WTC11 (cell line): ENCODE measurements around the gene ERBB4. TPM values are rescaled to one million over a fixed set of nuclear protein-coding genes. Genes with fewer than 3 reads are reported as not detected.

Experiments
- ATAC-seq: fragments of 200-7000 bp; cut with Tn5 transposase; 2 replicates; pipeline ENCODE4 v1.10.0; 2021; ENCODE audit warnings: mild to moderate bottlenecking, moderate library complexity
- CTCF ChIA-PET: fragments of 300-600 bp; sonication (Branson Sonifier 250); formaldehyde crosslinking; loops from one replicate; lab custom pipeline; 2021; ENCODE audit warnings: antibody characterized with exemption; lab: Charles Lee
- POLR2A ChIA-PET: fragments of 350-600 bp; sonication (Branson Sonifier 250); formaldehyde crosslinking; loops from one replicate; lab custom pipeline; 2021; ENCODE audit warnings: antibody characterized with exemption; lab: Charles Lee
- DNase-seq: peaks from one replicate; pipeline ENCODE4 v3.0.0; 2021; ENCODE audit warnings: low spot score
- H3K27ac Mint-ChIP-seq: 2 replicates; pipeline ENCODE4 v1.8.0; 2021; ENCODE audit warnings: mixed read lengths
- H3K27me3 Mint-ChIP-seq: 2 replicates; pipeline ENCODE4 v1.8.0; 2021; ENCODE audit warnings: low read depth, mild to moderate bottlenecking, moderate library complexity, mixed read lengths
- H3K36me3 Mint-ChIP-seq: 2 replicates; pipeline ENCODE4 v1.8.0; 2021; ENCODE audit warnings: mixed read lengths
- H3K4me1 Mint-ChIP-seq: 2 replicates; pipeline ENCODE4 v1.8.0; 2022; ENCODE audit warnings: mixed read lengths
- H3K4me3 Mint-ChIP-seq: 2 replicates; pipeline ENCODE4 v1.8.0; 2021; ENCODE audit warnings: mild to moderate bottlenecking, moderate library complexity, mixed read lengths
- H3K9me3 Mint-ChIP-seq: 2 replicates; pipeline ENCODE4 v1.8.0; 2021; ENCODE audit warnings: mixed read lengths
- ARID4B ChIP-seq: sonication (generic); formaldehyde crosslinking; IDR thresholded peaks from 2 replicates; pipeline ENCODE4 v1.8.0; 2023; ENCODE audit warnings: missing genetic modification reagents, mild to moderate bottlenecking, borderline replicate concordance
- CREM ChIP-seq: sonication (generic); formaldehyde crosslinking; IDR thresholded peaks from 2 replicates; pipeline ENCODE4 v1.8.1; 2022; ENCODE audit warnings: mild to moderate bottlenecking, missing genetic modification reagents, moderate library complexity
- EMX1 ChIP-seq: fragments of 250-450 bp; sonication (Bioruptor Pico); IDR thresholded peaks from 2 replicates; pipeline ENCODE4 v1.8.0; 2021; ENCODE audit warnings: mild to moderate bottlenecking
- ETV6 ChIP-seq: sonication (generic); formaldehyde crosslinking; IDR thresholded peaks from 2 replicates; pipeline ENCODE4 v1.8.1; 2022; ENCODE audit warnings: mild to moderate bottlenecking, missing genetic modification reagents
- FOXJ3 ChIP-seq: sonication (generic); formaldehyde crosslinking; IDR thresholded peaks from 2 replicates; pipeline ENCODE4 v1.9.0; 2021; ENCODE audit warnings: missing genetic modification reagents, mild to moderate bottlenecking, borderline replicate concordance
- JUN ChIP-seq: sonication (generic); formaldehyde crosslinking; IDR thresholded peaks from 2 replicates; pipeline ENCODE4 v1.8.0; 2023; ENCODE audit warnings: mild to moderate bottlenecking, missing genetic modification reagents
- KAT7 ChIP-seq: sonication (generic); formaldehyde crosslinking; IDR thresholded peaks from 2 replicates; pipeline ENCODE4 v1.8.1; 2023; ENCODE audit warnings: missing genetic modification reagents, mild to moderate bottlenecking, borderline replicate concordance
- NR2C2 ChIP-seq: sonication (generic); formaldehyde crosslinking; IDR thresholded peaks from 2 replicates; pipeline ENCODE4 v1.8.0; 2022; ENCODE audit warnings: mild to moderate bottlenecking, missing genetic modification reagents
- PREB ChIP-seq: sonication (generic); formaldehyde crosslinking; IDR thresholded peaks from 2 replicates; pipeline ENCODE4 v1.8.1; 2022; ENCODE audit warnings: mild to moderate bottlenecking, missing genetic modification reagents, moderate library complexity, borderline replicate concordance
- RORB ChIP-seq: fragments of 250-450 bp; sonication (Bioruptor Pico); IDR thresholded peaks from 2 replicates; pipeline ENCODE4 v1.9.0; 2021; ENCODE audit warnings: mild to moderate bottlenecking
- SMAD3 ChIP-seq: sonication (generic); formaldehyde crosslinking; IDR thresholded peaks from 2 replicates; pipeline ENCODE4 v1.8.0; 2022; ENCODE audit warnings: missing genetic modification reagents, mild to moderate bottlenecking, borderline replicate concordance
- SMAD4 ChIP-seq: sonication (generic); formaldehyde crosslinking; IDR thresholded peaks from 2 replicates; pipeline ENCODE4 v1.8.0; 2022; ENCODE audit warnings: mild to moderate bottlenecking, missing genetic modification reagents
- ZBTB21 ChIP-seq: sonication (generic); formaldehyde crosslinking; IDR thresholded peaks from 2 replicates; pipeline ENCODE4 v1.8.1; 2023; ENCODE audit warnings: mild to moderate bottlenecking, missing genetic modification reagents, borderline replicate concordance
- ZNF138 ChIP-seq: sonication (generic); formaldehyde crosslinking; conservative IDR thresholded peaks from 2 replicates; pipeline ENCODE4 v1.8.1; 2022; ENCODE audit warnings: mild to moderate bottlenecking, moderate library complexity, missing genetic modification reagents
- ZNF396 ChIP-seq: fragments of 250-450 bp; sonication (Bioruptor Pico); IDR thresholded peaks from 2 replicates; pipeline ENCODE4 v1.8.0; 2021; ENCODE audit warnings: mild to moderate bottlenecking, moderate library complexity, borderline replicate concordance
- ZNF423 ChIP-seq: fragments of 250-450 bp; sonication (Bioruptor Pico); IDR thresholded peaks from 2 replicates; pipeline ENCODE4 v2.1.2; 2022; ENCODE audit warnings: mild to moderate bottlenecking, moderate library complexity
- ZNF671 ChIP-seq: fragments of 250-450 bp; sonication (Bioruptor Pico); IDR thresholded peaks from 2 replicates; pipeline ENCODE4 v1.8.0; 2021; ENCODE audit warnings: mild to moderate bottlenecking
- total RNA-seq: library from RNA; stranded (reverse); gene quantifications from 3 replicates; pipeline ENCODE4 v1.2.3, GENCODE V29; 2021
- TF ChIP-seq, protein P1 (sequence below): fragments of 250-450 bp; sonication (Bioruptor Pico); IDR thresholded peaks from 2 replicates; pipeline ENCODE4 v2.1.2; 2022; ENCODE audit warnings: mild to moderate bottlenecking, moderate library complexity
- TF ChIP-seq, protein P2 (sequence below): sonication (generic); formaldehyde crosslinking; IDR thresholded peaks from 2 replicates; pipeline ENCODE4 v1.8.1; 2023; ENCODE audit warnings: mild to moderate bottlenecking, missing genetic modification reagents
- TF ChIP-seq, protein P3 (sequence below): fragments of 250-450 bp; sonication (Bioruptor Pico); conservative IDR thresholded peaks from 2 replicates; pipeline ENCODE4 v1.9.0; 2021; ENCODE audit warnings: mild to moderate bottlenecking
- TF ChIP-seq, protein P4 (sequence below): sonication (generic); formaldehyde crosslinking; IDR thresholded peaks from 2 replicates; pipeline ENCODE4 v1.8.1; 2022; ENCODE audit warnings: low read depth, missing genetic modification reagents, borderline replicate concordance

Gene ERBB4
- total RNA-seq, 1 experiment from 2014 or later = 1.6 TPM

DNA sequence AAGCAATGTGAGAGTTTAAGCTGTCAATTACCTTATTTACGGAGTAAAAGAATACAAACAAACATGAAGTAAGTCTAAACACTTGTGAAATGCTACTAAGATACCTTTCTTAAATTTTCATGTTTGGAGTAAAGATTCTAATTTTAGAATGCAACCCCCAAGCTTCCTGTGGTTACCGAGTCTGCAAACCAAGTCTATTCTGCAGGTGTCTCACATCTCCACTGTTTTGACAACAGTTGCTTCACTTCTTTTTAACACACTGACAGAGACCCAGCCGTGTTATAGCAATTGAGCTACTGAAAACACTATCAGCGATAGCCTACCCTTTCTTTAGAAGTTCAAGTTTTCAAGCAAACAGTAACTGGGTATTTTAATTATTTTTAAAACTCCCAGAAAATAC lies 608.3 kb downstream of the ERBB4 start:
- ChIA-PET POLR2A (interaction anchor here (0.5 kb wide), 1 partner anchor 49 kb away, joined by 3 read pairs; no protein-coding TSS in a partner anchor), CTCF (interaction anchor here (0.7 to 0.8 kb wide), 2 partner anchors 52 to 590 kb away, joined by 3 to 4 read pairs; no protein-coding TSS in a partner anchor)
- H3K4me1 Mint-ChIP-seq = peaks cover 15% of the 10 kb centered on the region
- TF ChIP-seq ZNF396 (CRISPR knock-in tag) = no peak
- TF ChIP-seq, protein P1, sequence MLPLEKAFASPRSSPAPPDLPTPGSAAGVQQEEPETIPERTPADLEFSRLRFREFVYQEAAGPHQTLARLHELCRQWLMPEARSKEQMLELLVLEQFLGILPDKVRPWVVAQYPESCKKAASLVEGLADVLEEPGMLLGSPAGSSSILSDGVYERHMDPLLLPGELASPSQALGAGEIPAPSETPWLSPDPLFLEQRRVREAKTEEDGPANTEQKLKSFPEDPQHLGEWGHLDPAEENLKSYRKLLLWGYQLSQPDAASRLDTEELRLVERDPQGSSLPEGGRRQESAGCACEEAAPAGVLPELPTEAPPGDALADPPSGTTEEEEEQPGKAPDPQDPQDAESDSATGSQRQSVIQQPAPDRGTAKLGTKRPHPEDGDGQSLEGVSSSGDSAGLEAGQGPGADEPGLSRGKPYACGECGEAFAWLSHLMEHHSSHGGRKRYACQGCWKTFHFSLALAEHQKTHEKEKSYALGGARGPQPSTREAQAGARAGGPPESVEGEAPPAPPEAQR (CRISPR knock-in tag) = no peak
- TF ChIP-seq RORB (CRISPR knock-in tag) = no peak
- TF ChIP-seq, protein P2, sequence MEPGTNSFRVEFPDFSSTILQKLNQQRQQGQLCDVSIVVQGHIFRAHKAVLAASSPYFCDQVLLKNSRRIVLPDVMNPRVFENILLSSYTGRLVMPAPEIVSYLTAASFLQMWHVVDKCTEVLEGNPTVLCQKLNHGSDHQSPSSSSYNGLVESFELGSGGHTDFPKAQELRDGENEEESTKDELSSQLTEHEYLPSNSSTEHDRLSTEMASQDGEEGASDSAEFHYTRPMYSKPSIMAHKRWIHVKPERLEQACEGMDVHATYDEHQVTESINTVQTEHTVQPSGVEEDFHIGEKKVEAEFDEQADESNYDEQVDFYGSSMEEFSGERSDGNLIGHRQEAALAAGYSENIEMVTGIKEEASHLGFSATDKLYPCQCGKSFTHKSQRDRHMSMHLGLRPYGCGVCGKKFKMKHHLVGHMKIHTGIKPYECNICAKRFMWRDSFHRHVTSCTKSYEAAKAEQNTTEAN (CRISPR knock-in tag) = no peak
- no peak for TF ChIP-seq PREB (CRISPR knock-in tag)
- TF ChIP-seq SMAD4 (CRISPR knock-in tag) = no peak
- no peak for TF ChIP-seq ETV6 (CRISPR knock-in tag)
- TF ChIP-seq JUN (CRISPR knock-in tag) = no peak
- TF ChIP-seq, protein P3, sequence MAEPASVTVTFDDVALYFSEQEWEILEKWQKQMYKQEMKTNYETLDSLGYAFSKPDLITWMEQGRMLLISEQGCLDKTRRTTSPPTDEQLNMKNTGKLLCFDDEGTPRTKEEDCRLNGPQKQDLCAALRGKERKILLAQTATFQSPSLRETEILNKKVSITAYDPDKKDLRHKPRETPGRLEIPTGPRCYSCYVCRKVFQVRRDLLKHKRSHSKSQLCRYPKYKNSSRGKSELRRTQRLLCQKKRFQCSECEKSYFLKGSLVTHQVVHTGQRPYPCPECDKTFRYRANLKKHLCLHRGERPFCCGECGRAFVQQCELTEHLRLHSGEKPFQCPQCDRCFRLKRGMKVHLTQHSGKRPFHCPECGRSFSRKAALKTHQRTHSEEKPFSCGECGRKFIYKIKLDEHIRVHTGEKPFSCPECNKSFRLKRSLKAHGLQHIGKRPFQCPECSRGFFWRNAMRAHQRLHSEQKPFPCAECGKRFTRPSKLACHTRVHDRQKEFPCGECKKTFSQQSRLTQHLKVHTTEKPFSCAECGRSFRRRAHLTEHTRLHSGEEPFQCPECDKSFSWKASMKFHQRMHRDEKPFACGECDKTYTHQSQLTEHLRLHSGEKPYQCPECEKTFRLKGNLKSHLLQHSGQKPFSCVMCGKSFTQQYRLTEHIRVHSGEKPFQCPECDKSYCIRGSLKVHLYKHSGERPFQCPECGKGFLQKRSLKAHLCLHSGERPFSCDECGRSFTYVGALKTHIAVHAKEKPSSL = no peak
- no peak for TF ChIP-seq KAT7 (CRISPR knock-in tag)
- no peak for TF ChIP-seq ZNF423 (CRISPR knock-in tag)
- no peak for TF ChIP-seq ZNF671
- no peak for TF ChIP-seq ARID4B
- no peak for TF ChIP-seq NR2C2 (CRISPR knock-in tag)
- TF ChIP-seq ZBTB21 (CRISPR knock-in tag) = no peak
- TF ChIP-seq EMX1 = no peak
- TF ChIP-seq, all 79 proteins: peak for 0
- H3K27ac Mint-ChIP-seq = no peak overlapping the region
- DNase-seq = no peak
- no peaks in the 10 kb centered on the region for H3K36me3 Mint-ChIP-seq
- ATAC-seq = no peak
- H3K4me3 Mint-ChIP-seq = no peak overlapping the region
- no peaks in the 10 kb centered on the region for H3K9me3 Mint-ChIP-seq
- H3K27me3 Mint-ChIP-seq = no peaks in the 10 kb centered on the region

GRCh38 chr2:211928201-211928600 lies 610.4 kb downstream of the ERBB4 start:
- peaks cover 17% of the 10 kb centered on the region for H3K4me1 Mint-ChIP-seq
- H3K27ac Mint-ChIP-seq = 0 out of 2 replicates have a peak overlapping the region, but pooled peaks have one; percentile 22
- no peak overlapping the region for H3K4me3 Mint-ChIP-seq
- no peaks in the 10 kb centered on the region for H3K27me3 Mint-ChIP-seq
- ChIA-PET POLR2A (no interaction called here), CTCF (interaction anchor here (0.7 kb wide), 1 partner anchor 113 kb away, joined by 3 read pairs; no protein-coding TSS in a partner anchor)
- no peaks in the 10 kb centered on the region for H3K36me3 Mint-ChIP-seq
- DNase-seq (no peak), ATAC-seq (no peak)
- H3K9me3 Mint-ChIP-seq = no peaks in the 10 kb centered on the region
- TF ChIP-seq, protein P3 = no peak
- TF ChIP-seq, protein P4, sequence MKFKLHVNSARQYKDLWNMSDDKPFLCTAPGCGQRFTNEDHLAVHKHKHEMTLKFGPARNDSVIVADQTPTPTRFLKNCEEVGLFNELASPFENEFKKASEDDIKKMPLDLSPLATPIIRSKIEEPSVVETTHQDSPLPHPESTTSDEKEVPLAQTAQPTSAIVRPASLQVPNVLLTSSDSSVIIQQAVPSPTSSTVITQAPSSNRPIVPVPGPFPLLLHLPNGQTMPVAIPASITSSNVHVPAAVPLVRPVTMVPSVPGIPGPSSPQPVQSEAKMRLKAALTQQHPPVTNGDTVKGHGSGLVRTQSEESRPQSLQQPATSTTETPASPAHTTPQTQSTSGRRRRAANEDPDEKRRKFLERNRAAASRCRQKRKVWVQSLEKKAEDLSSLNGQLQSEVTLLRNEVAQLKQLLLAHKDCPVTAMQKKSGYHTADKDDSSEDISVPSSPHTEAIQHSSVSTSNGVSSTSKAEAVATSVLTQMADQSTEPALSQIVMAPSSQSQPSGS (CRISPR knock-in tag) = no peak
- no peak for TF ChIP-seq JUN (CRISPR knock-in tag)
- TF ChIP-seq FOXJ3 = no peak
- TF ChIP-seq ZNF138 = no peak
- no peak for TF ChIP-seq ZBTB21 (CRISPR knock-in tag)
- TF ChIP-seq CREM = no peak
- TF ChIP-seq SMAD3 (CRISPR knock-in tag) = no peak
- no peak for TF ChIP-seq ZNF671
